ENCODE measurements around the gene LAMTOR5. TPM values are rescaled to one million over a fixed set of nuclear protein-coding genes. Genes with fewer than 3 reads are reported as not detected.

LAMTOR5 gene
- total and polyA plus RNA-seq, 2 of the 13 experiments (the other 11 are each of a cell fraction or from before 2014, with no cell fraction given): 96.7 to 400 TPM

DNA sequence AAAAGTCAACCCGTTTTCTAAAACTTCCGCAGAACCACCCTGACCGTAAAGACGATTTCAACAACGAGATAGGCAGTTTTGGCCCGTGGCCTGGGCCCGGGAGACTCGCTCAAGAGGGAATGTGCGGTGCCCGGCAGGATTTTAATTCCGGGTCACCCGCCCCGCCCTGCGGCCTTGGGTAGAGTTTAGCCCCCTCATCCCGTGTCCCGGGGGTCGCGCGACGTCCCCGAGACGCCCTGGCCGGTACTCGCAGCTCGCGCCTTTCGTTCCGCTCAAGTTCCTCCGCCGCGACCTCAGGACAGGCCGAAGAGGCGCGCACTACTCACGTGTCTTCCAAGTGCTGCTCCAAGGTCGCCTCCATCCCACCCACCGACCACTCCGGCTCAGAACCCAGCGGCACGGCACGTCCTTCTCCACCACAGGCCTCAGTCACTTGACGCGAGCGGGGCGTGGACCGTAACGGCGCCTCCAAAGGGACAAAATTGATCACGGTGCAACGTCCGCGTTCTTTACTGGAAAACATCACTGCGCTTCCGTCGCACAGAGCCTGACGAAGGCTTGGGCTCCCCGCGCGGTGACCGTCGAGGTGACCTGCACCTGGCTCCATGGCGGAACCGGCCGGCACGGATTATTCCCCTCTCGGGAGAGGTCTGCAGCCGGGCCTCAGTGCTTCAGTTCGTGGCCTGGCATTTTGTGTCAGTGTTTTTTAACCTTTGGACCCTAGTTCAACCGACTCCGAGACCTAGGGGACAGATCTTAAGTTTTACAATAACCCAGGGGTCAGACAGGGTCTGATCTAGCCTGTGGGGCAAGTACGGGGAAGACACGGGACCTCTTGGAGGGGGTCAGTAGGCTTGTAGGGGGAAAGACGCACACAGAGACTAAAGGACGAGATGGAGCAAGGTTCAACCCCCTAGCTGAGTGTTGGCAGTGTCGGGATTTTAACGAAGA lies at the start of gene LAMTOR5 (continued):
- TF ChIP-seq U2AF1 (optimal IDR thresholded peaks at IDR 0.05; ENCODE audit: low read depth, low read length): no peak
- peak; percentile 38; the same call in 1 of the 2 replicates for TF ChIP-seq NFIC (IDR thresholded peaks at IDR 0.05; ENCODE audit: low read length)
- TF ChIP-seq ZNF530 (CRISPR knock-in tag; IDR thresholded peaks at IDR 0.05; ENCODE audit: low read depth): peak; percentile 88; the same call in 1 of the 2 replicates
- no peak; the same call in 1 of the 2 replicates for TF ChIP-seq ZNF670 (CRISPR knock-in tag; IDR thresholded peaks at IDR 0.05; ENCODE audit: borderline replicate concordance)
- 0 out of 2 replicates have a peak, but pooled peaks have one; percentile 1 for TF ChIP-seq ZNF740 (CRISPR knock-in tag; IDR thresholded peaks at IDR 0.05)
- TF ChIP-seq, protein P1, sequence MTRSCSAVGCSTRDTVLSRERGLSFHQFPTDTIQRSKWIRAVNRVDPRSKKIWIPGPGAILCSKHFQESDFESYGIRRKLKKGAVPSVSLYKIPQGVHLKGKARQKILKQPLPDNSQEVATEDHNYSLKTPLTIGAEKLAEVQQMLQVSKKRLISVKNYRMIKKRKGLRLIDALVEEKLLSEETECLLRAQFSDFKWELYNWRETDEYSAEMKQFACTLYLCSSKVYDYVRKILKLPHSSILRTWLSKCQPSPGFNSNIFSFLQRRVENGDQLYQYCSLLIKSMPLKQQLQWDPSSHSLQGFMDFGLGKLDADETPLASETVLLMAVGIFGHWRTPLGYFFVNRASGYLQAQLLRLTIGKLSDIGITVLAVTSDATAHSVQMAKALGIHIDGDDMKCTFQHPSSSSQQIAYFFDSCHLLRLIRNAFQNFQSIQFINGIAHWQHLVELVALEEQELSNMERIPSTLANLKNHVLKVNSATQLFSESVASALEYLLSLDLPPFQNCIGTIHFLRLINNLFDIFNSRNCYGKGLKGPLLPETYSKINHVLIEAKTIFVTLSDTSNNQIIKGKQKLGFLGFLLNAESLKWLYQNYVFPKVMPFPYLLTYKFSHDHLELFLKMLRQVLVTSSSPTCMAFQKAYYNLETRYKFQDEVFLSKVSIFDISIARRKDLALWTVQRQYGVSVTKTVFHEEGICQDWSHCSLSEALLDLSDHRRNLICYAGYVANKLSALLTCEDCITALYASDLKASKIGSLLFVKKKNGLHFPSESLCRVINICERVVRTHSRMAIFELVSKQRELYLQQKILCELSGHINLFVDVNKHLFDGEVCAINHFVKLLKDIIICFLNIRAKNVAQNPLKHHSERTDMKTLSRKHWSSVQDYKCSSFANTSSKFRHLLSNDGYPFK (CRISPR knock-in tag; IDR thresholded peaks at IDR 0.05; ENCODE audit: borderline replicate concordance): peak; percentile 92
- TF ChIP-seq NONO (IDR thresholded peaks at IDR 0.05): no peak
- peak; percentile 99 for TF ChIP-seq NONO (CRISPR knock-in tag; conservative IDR thresholded peaks at IDR 0.05)
- TF ChIP-seq ZNF816 (CRISPR knock-in tag; IDR thresholded peaks at IDR 0.05; ENCODE audit: borderline replicate concordance): peak; percentile 26; the same call in 1 of the 2 replicates
- TF ChIP-seq ZNF570 (CRISPR knock-in tag; IDR thresholded peaks at IDR 0.05; ENCODE audit: borderline replicate concordance): 0 out of 2 replicates have a peak, but pooled peaks have one; percentile 89
- peak; percentile 96 for TF ChIP-seq MEIS1 (CRISPR knock-in tag; IDR thresholded peaks at IDR 0.05; ENCODE audit: borderline replicate concordance)
- peak; percentile 98 for TF ChIP-seq PHF20 (CRISPR knock-in tag; IDR thresholded peaks at IDR 0.05)
- 0 out of 2 replicates have a peak, but pooled peaks have one; percentile 21 for TF ChIP-seq HNF1A (IDR thresholded peaks at IDR 0.05; ENCODE audit: low read depth)
- peak; percentile 90 for TF ChIP-seq HNF1A (CRISPR knock-in tag; IDR thresholded peaks at IDR 0.05; ENCODE audit: borderline replicate concordance)
- TF ChIP-seq MBNL3 (CRISPR knock-in tag; conservative IDR thresholded peaks at IDR 0.05): no peak
- no peak for TF ChIP-seq ZBTB39 (CRISPR knock-in tag; IDR thresholded peaks at IDR 0.05)
- TF ChIP-seq ZNF749 (CRISPR knock-in tag; IDR thresholded peaks at IDR 0.05; ENCODE audit: borderline replicate concordance): peak; percentile 93; the same call in 1 of the 2 replicates
- peak; percentile 91; the same call in 1 of the 2 replicates for TF ChIP-seq ZNF451 (CRISPR knock-in tag; IDR thresholded peaks at IDR 0.05)

Measured in HepG2 (cell line).